ENCODE measurements around the gene PTGER2.

PTGER2 gene

GRCh38 chr14:52342849-52343596 is 28.9 kb downstream of the PTGER2 start:
- DNase-seq, result no peak

- DNase-seq, result no peak
Measured at GRCh38 chr14:52346778-52347177, 32.7 kb downstream of the PTGER2 start.

GRCh38 chr14:52348279-52348678 is 34.2 kb downstream of the PTGER2 start:
- DNase-seq, result no peak

GRCh38 chr14:52348776-52349175 is 34.7 kb downstream of the PTGER2 start:
- DNase-seq, result no peak

- no peak for DNase-seq
Measured at GRCh38 chr14:52349731-52350130, 35.6 kb downstream of the PTGER2 start.

- DNase-seq, result no peak
Measured at GRCh38 chr14:52350445-52350844, 36.3 kb downstream of the PTGER2 start.

- DNase-seq, result no peak
Measured at GRCh38 chr14:52351233-52352060, 37.3 kb downstream of the PTGER2 start.

GRCh38 chr14:52352061-52352491 is 38.0 kb downstream of the PTGER2 start:
- peak; percentile 11 to 25 for DNase-seq

- DNase-seq, result no peak
Measured at GRCh38 chr14:52352569-52352968, 38.5 kb downstream of the PTGER2 start.

- no peak for DNase-seq
Measured at GRCh38 chr14:52354242-52354641, 40.1 kb downstream of the PTGER2 start.

GRCh38 chr14:52355016-52355431 is 40.9 kb downstream of the PTGER2 start:
- no peak for DNase-seq

GRCh38 chr14:52355526-52355925 is 41.4 kb downstream of the PTGER2 start:
- DNase-seq, result no peak

- DNase-seq, result no peak
Measured at GRCh38 chr14:52356025-52356424, 41.9 kb downstream of the PTGER2 start.

- DNase-seq, result no peak
Measured at GRCh38 chr14:52360831-52361230, 46.7 kb downstream of the PTGER2 start.

GRCh38 chr14:52363041-52363704 is 49.1 kb downstream of the PTGER2 start:
- no peak for DNase-seq

- no peak for DNase-seq
Measured at GRCh38 chr14:52363961-52364360, 49.8 kb downstream of the PTGER2 start.

GRCh38 chr14:52365071-52365470 is 51.0 kb downstream of the PTGER2 start:
- DNase-seq, result no peak

GRCh38 chr14:52366796-52367315 is 52.7 kb downstream of the PTGER2 start:
- no peak for DNase-seq

GRCh38 chr14:52369305-52369801 is 55.2 kb downstream of the PTGER2 start:
- no peak for DNase-seq

GRCh38 chr14:52370406-52370935 is 56.4 kb downstream of the PTGER2 start:
- DNase-seq, result no peak

- no peak for DNase-seq
Measured at GRCh38 chr14:52377940-52378339, 63.8 kb downstream of the PTGER2 start.
